HFFc6 (cell line): ENCODE results near the gene HELZ. TPM values are rescaled to one million over a fixed set of nuclear protein-coding genes. Genes with fewer than 3 reads are reported as not detected.

ENCODE experiments used
- DNase-seq: peaks from one replicate; pipeline ENCODE4 v3.0.0-alpha.2; 2018
- H3K27ac Mint-ChIP-seq: 2 replicates; pipeline ENCODE4 v1.8.0; 2020; ENCODE audit warnings: mild to moderate bottlenecking, mixed read lengths
- H3K27me3 Mint-ChIP-seq: 2 replicates; pipeline ENCODE4 v1.8.0; 2021; ENCODE audit warnings: mild to moderate bottlenecking, moderate library complexity, mixed read lengths; ENCODE audit not compliant: insufficient read depth
- H3K36me3 Mint-ChIP-seq: 2 replicates; pipeline ENCODE4 v1.8.0; 2021; ENCODE audit warnings: low read depth, mixed read lengths
- H3K4me1 Mint-ChIP-seq: 2 replicates; pipeline ENCODE4 v1.8.0; 2020; ENCODE audit warnings: low read depth, mixed read lengths
- H3K4me3 Mint-ChIP-seq: 2 replicates; pipeline ENCODE4 v1.8.0; 2020; ENCODE audit warnings: mild to moderate bottlenecking, moderate library complexity, mixed read lengths
- H3K9me3 Mint-ChIP-seq: 2 replicates; pipeline ENCODE4 v1.8.0; 2020; ENCODE audit warnings: mild to moderate bottlenecking, mixed read lengths
- total RNA-seq, 6 experiments: library from RNA; stranded (reverse); fragmentation: NEBNext Ultra II Directional; extraction: Animal tissue kit (Norgen Biotek cat#: 25700); gene quantifications; 2 replicates in 1 of 6; 3 replicates in 5 of 6; pipeline ENCODE4 v1.2.3, GENCODE V29; 2021
- TF ChIP-seq, protein P1 (sequence below): fragments of 200-600 bp; sonication (generic); IDR thresholded peaks from 2 replicates; pipeline ENCODE4 v1.5.0; 2021; ENCODE audit warnings: antibody characterized with exemption, mild to moderate bottlenecking

The HELZ gene
- total RNA-seq, 6 experiments from 2014 or later: 36.0 to 46.2 (median 38.4) TPM

DNA sequence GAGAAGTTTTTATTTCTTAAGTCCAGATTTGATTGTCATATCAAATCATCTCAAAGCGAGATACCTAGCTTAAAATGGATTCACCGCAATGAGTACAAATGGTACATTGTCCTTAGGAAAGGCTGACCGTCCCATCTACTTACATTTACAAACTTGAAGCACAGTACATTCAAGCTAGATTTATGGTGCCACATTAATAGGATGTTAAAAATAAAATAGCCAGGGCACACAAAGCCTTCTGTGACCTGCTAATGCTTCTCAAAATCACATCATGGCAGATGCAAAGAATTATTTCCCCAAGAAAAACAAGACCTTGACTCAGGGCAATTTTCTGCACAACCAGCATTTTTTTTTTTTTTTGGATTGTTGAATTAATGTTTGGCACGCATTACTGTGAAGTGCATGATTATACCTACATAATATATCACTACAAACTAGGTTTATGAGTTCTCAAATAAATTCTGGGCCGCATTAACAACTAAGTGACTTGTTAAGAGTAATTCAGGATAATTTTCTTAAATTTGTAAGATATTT is 175.3 kb downstream of the HELZ start:
- no peak overlapping the region for H3K27ac Mint-ChIP-seq
- no peaks in the 10 kb centered on the region for H3K4me1 Mint-ChIP-seq
- no peak for DNase-seq
- peaks cover 22% of the 10 kb centered on the region for H3K36me3 Mint-ChIP-seq
- H3K4me3 Mint-ChIP-seq: no peak overlapping the region
- peaks cover 6% of the 10 kb centered on the region for H3K27me3 Mint-ChIP-seq
- TF ChIP-seq, protein P1, sequence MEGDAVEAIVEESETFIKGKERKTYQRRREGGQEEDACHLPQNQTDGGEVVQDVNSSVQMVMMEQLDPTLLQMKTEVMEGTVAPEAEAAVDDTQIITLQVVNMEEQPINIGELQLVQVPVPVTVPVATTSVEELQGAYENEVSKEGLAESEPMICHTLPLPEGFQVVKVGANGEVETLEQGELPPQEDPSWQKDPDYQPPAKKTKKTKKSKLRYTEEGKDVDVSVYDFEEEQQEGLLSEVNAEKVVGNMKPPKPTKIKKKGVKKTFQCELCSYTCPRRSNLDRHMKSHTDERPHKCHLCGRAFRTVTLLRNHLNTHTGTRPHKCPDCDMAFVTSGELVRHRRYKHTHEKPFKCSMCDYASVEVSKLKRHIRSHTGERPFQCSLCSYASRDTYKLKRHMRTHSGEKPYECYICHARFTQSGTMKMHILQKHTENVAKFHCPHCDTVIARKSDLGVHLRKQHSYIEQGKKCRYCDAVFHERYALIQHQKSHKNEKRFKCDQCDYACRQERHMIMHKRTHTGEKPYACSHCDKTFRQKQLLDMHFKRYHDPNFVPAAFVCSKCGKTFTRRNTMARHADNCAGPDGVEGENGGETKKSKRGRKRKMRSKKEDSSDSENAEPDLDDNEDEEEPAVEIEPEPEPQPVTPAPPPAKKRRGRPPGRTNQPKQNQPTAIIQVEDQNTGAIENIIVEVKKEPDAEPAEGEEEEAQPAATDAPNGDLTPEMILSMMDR: no peak
- H3K9me3 Mint-ChIP-seq: no peaks in the 10 kb centered on the region

DNA sequence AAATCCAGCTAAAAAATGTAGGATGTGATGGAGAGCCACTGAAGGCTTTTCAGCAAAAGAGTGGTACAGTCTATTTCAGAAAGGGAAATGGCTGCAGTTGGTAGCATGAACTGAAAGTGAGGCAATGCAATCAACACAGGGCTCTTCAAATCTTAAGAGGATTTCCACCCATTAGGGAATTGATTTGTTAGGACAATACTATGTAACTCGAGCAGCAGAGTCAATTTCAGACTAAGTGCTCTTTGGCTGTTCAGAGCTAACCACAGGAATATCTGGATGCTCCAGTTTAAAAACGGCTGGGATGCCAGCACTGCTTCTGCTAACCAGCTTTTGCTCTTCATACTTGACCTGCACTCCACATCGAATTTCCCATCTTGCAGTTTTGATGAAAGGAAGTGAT is 176.0 kb downstream of the HELZ start:
- DNase-seq: no peak
- Mint-ChIP-seq H3K36me3 (peaks cover 22% of the 10 kb centered on the region), H3K9me3 (no peaks in the 10 kb centered on the region), H3K4me3 (no peak overlapping the region), H3K27me3 (peaks cover 6% of the 10 kb centered on the region), H3K27ac (no peak overlapping the region), H3K4me1 (no peaks in the 10 kb centered on the region)
- TF ChIP-seq, protein P1: no peak

DNA sequence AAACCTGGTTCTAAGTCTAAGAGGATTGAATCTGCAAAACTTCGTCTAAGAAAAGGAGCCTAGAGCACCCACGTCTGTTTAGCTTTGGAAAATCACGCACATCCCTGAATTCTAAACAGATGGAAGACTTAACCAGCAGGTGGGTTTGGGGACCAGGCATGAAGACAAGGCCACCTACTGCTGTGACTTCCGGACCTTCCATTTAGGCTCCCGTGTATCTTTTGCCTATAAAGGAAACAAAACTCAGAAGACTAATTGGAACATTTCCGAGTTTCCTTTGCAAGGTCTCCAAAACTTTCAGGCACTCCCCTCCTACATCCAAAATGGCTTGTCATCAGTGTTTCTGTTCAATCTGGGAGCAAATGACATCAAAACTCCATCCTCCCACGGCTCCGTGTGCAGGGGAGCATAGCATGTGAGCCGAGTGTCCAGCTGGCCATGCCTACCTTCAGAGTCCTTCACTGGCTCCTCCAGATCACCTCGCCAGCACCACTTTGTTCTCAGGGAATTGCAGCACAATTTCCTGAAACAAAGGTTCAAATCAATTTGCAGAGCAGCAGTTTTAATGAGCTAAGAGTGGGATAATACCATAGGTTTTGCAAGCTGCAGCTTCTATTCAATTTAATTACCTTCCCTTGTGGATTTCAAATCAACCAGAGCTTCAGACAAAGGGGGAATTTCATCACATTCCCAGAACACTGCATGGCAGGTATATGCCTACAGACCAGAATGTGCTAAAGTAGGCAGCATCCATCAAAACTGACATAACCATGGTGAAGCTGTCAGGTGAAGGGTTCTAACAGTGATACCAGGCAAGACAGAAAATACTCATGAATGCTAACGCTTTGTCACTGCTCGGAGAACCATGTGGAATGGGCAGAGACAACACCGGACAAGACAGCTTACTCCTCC is 177.2 kb downstream of the HELZ start:
- H3K9me3 Mint-ChIP-seq: no peaks in the 10 kb centered on the region
- no peak overlapping the region for H3K4me3 Mint-ChIP-seq
- no peak overlapping the region for H3K27ac Mint-ChIP-seq
- H3K36me3 Mint-ChIP-seq: peaks cover 12% of the 10 kb centered on the region
- TF ChIP-seq, protein P1: no peak
- H3K27me3 Mint-ChIP-seq: peaks cover 6% of the 10 kb centered on the region
- DNase-seq: no peak
- peaks cover 7% of the 10 kb centered on the region for H3K4me1 Mint-ChIP-seq

DNA sequence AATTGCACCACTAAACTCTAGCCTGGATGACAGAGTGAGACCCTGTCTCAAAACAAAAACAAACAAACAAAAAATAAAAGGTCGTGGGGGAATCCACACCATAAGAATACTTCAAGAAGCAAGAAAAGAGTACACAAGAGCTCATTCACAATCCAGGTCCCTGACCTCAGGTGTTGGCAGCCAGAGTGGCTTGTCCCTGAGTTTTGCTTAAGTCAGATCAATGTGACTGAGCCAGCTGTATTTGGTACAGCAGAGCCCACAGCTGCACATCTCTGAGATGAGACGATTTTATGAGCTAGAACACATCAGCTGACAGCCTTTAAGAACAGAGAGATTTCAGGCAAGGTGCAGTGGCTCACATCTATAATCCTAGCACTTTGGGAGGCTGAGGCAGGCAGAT is 178.3 kb downstream of the HELZ start:
- no peak for DNase-seq
- Mint-ChIP-seq H3K9me3 (no peaks in the 10 kb centered on the region), H3K27me3 (peaks cover 3% of the 10 kb centered on the region), H3K36me3 (peaks cover 5% of the 10 kb centered on the region; the same call in 1 of the 2 replicates), H3K4me1 (peaks cover 8% of the 10 kb centered on the region), H3K27ac (no peak overlapping the region), H3K4me3 (no peak overlapping the region)
- TF ChIP-seq, protein P1: no peak

DNA sequence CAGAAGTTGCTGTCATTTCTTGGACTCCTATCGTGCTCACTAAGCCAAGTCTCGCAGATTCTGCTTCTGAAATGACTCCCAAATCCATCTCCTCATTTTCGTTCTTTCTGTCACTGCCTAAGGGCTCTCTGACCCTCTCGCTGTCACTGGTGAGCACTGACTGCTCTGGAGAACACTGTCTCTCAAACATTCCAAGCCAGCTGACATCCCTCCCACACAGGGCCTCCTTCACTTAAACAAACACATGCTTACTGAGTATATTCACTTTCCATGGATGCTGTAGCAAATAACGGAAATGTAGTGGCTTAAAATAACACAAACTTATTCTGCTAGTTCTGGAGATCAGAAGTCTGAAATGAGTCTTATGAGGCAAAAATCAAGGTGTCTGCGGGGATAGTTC is 181.9 kb downstream of the HELZ start:
- Mint-ChIP-seq H3K4me1 (peaks cover 8% of the 10 kb centered on the region), H3K4me3 (no peak overlapping the region), H3K36me3 (peaks cover under 1% of the 10 kb centered on the region; the same call in 1 of the 2 replicates), H3K27me3 (peaks cover 5% of the 10 kb centered on the region), H3K27ac (no peak overlapping the region), H3K9me3 (peaks cover 6% of the 10 kb centered on the region; the same call in 1 of the 2 replicates)
- TF ChIP-seq, protein P1: no peak
- DNase-seq: peak; percentile 17
